ENCODE data around the gene CDC23.
"Not testable (repeated sequence)": the region's sequence is repeated elsewhere in the genome, so short reads cannot be mapped to it uniquely, and the experiment has no call there.

The CDC23 gene, protein sequence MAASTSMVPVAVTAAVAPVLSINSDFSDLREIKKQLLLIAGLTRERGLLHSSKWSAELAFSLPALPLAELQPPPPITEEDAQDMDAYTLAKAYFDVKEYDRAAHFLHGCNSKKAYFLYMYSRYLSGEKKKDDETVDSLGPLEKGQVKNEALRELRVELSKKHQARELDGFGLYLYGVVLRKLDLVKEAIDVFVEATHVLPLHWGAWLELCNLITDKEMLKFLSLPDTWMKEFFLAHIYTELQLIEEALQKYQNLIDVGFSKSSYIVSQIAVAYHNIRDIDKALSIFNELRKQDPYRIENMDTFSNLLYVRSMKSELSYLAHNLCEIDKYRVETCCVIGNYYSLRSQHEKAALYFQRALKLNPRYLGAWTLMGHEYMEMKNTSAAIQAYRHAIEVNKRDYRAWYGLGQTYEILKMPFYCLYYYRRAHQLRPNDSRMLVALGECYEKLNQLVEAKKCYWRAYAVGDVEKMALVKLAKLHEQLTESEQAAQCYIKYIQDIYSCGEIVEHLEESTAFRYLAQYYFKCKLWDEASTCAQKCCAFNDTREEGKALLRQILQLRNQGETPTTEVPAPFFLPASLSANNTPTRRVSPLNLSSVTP

DNA sequence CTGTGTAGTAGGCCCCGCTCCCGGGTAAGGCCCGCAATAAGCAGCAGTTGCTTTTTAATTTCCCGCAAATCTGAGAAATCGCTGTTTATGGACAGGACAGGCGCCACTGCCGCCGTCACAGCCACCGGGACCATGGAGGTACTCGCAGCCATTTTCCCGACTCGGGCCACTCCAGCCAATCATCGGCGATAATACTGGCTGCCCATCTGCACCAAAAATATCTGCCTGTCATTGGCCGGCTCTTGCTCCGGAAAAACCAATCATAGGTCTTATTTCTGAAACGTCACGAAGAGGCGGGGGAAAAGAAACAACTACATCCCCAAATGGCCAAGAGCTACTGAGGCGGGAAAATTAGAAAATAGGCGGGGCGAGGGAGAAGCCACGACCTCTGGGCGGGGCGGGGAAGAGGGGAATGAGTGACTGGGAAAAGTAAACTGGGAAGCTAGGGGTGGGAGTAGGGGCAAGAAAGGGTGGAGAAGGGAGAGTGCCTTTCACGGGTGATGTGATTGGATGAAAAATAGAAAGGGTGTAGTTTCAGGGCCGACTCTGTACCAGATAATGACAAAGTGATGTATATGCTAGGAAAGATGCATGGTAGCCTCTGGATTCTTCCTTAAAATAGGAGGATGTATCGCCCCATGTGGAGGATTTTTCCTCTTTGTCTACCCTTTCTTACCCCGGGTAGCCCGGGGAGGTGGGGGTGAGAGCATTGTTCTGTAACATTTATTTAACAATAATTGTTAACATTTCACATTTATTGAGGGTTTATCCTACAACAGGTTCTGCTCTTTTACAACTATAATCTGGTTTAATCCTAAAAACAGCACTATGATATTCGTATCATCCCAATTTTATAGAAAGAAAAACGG is at the start of gene CDC23:
Gene CDC23, minus strand, starts transcription at position 163 of the 869 bp plus-strand sequence. Its CDS starts 11 bp downstream, at position 152.
- H3K4me1 ChIP-seq (ENCODE audit: control insufficient read depth, insufficient read depth, low read length) = no peaks in the 10 kb centered on the region
- no peaks in the 10 kb centered on the region for H3K36me3 ChIP-seq (ENCODE audit: control insufficient read depth, insufficient read depth, low read length)
- no peaks in the 10 kb centered on the region for H3K27me3 ChIP-seq (ENCODE audit: control insufficient read depth, insufficient read depth, low read length)
- H3K4me3 ChIP-seq (ENCODE audit: low read depth, low read length) = peak within 1 kb of the TSS; percentile 99
- H3K9me3 ChIP-seq (ENCODE audit: control insufficient read depth, insufficient read depth, low read length) = no peaks in the 10 kb centered on the region
- H3K9ac ChIP-seq (ENCODE audit: low read depth, low read length) = peak within 1 kb of the TSS; percentile 97

DNA sequence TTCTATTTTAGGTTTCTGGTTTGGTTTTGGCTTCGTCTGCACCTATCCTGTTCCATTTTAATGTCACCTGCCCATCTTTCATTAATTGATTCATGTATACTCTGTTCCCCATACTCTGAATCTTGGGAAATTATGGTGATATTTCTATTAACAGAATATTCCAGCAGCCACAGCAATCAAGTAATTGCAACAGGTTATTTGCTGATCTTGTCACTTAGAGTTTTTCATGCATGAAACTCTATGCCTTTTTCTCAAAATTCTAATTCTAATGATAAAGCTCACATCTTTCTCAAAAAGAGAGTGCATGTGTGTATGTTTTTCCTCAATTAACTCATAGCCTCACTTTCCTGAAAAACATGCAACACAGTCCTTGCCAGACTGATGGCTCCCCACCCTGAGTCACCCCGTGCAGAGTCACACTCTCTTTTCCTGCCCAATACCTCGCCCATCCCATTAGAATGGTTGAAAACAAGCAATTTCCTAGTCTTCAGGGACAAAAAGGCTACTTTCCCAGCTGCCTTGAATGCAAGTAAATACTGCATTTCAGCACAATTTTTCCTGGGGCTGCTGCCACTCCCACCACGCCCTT is 45.7 kb upstream of the CDC23 start:
- Histone ChIP-seq H3K36me3 (ENCODE audit: control insufficient read depth, insufficient read depth, low read length) (no peaks in the 10 kb centered on the region), H3K4me1 (ENCODE audit: control insufficient read depth, insufficient read depth, low read length) (no peaks in the 10 kb centered on the region), H3K4me3 (ENCODE audit: low read depth, low read length) (no peak overlapping the region), H3K9me3 (ENCODE audit: control insufficient read depth, insufficient read depth, low read length) (no peaks in the 10 kb centered on the region), H3K9ac (ENCODE audit: low read depth, low read length) (no peak overlapping the region), H3K27me3 (ENCODE audit: control insufficient read depth, insufficient read depth, low read length) (no peaks in the 10 kb centered on the region)

DNA sequence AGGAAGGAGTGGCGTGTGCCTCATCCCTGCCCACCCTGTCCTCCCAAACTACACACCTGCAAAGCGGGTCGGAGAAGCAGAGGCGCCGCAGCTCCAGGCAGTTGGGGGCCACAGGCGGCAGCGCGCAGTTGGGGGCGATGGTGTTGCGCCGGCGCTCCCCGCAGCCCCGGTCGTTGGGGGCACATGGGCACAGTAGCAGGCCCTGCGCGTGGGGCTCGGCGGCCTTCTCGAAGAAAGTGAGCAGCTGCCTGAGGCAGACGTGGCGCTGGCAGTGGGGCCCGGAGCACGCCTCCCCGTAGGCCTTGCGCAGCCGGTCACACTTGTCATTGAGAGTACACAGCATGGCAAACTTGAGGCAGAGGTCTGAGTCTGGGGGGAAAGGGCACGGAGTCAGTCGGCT is 44.5 kb upstream of the CDC23 start:
- no peak overlapping the region for H3K4me3 ChIP-seq (ENCODE audit: low read depth, low read length)
- H3K9ac ChIP-seq (ENCODE audit: low read depth, low read length) = no peak overlapping the region
- no peaks in the 10 kb centered on the region for H3K36me3 ChIP-seq (ENCODE audit: control insufficient read depth, insufficient read depth, low read length)
- peaks cover 2% of the 10 kb centered on the region for H3K27me3 ChIP-seq (ENCODE audit: control insufficient read depth, insufficient read depth, low read length)
- H3K9me3 ChIP-seq (ENCODE audit: control insufficient read depth, insufficient read depth, low read length) = no peaks in the 10 kb centered on the region
- H3K4me1 ChIP-seq (ENCODE audit: control insufficient read depth, insufficient read depth, low read length) = no peaks in the 10 kb centered on the region

DNA sequence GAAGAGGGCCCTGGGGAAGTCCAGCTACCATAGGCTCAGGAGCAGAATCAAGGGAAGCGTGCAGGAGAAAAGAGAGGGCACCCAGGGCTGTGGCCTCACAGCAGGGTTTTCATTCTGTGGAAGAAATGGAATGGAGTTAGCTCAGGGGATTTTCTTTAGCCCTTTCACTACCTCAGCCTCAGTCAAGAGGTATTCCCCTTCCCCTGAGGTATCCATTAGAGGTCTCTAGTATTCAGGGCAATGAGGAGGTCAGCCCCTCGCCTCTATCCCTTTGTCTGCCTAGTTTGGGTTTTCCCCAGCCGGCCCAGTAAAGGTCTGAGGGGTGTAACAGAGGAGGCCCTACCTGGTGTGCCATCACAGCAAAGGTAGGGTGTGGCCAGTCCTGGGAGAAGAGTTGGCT is 39.8 kb upstream of the CDC23 start:
- H3K4me3 ChIP-seq (ENCODE audit: low read depth, low read length) = no peak overlapping the region
- H3K27me3 ChIP-seq (ENCODE audit: control insufficient read depth, insufficient read depth, low read length) = peaks cover 2% of the 10 kb centered on the region
- no peak overlapping the region for H3K9ac ChIP-seq (ENCODE audit: low read depth, low read length)
- H3K4me1 ChIP-seq (ENCODE audit: control insufficient read depth, insufficient read depth, low read length) = no peaks in the 10 kb centered on the region
- H3K36me3 ChIP-seq (ENCODE audit: control insufficient read depth, insufficient read depth, low read length) = no peaks in the 10 kb centered on the region
- no peaks in the 10 kb centered on the region for H3K9me3 ChIP-seq (ENCODE audit: control insufficient read depth, insufficient read depth, low read length)

DNA sequence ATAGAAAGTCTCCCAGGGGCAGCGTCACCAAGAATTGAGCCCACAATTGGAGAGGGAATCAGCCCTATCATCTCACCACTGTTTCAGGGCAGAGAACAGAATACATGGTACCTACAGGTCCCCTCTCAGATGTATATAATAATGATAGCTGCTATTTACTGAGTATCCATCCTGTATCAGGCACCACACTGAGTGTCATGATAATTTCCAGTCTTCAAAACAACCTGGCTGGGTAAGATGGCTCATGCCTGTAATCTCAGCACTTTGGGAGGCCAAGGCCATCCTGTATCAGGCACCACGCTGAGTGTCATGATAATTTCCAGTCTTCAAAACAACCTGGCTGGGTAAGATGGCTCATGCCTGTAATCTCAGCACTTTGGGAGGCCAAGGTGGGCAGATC is 34.7 kb upstream of the CDC23 start:
- H3K9me3 ChIP-seq (ENCODE audit: control insufficient read depth, insufficient read depth, low read length); H3K4me3 ChIP-seq (ENCODE audit: low read depth, low read length); H3K9ac ChIP-seq (ENCODE audit: low read depth, low read length); H3K36me3 ChIP-seq (ENCODE audit: control insufficient read depth, insufficient read depth, low read length); H3K4me1 ChIP-seq (ENCODE audit: control insufficient read depth, insufficient read depth, low read length): not testable (repeated sequence)
- peaks cover 14% of the 10 kb centered on the region for H3K27me3 ChIP-seq (ENCODE audit: control insufficient read depth, insufficient read depth, low read length)

DNA sequence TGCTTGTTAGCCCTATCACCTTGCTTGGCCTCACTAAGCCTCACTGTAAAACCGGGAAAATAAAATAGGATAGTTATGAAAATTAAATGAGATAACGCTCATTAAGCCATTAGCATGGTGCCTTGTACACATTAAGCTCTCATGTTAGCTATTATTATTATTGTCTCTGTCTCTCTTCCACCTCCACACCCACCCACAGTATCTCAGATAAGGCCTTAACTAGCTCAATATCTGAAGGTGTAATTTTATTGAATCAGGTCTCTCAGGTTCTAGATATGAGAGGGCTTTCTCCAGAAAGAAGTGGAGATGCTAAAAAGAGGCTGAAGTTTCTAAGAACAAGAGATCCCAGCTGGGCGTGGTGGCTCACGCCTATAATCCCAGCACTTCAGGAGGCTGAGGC is 33.7 kb upstream of the CDC23 start:
- Histone ChIP-seq H3K27me3 (ENCODE audit: control insufficient read depth, insufficient read depth, low read length) (peaks cover 24% of the 10 kb centered on the region), H3K9me3 (ENCODE audit: control insufficient read depth, insufficient read depth, low read length) (no peaks in the 10 kb centered on the region), H3K36me3 (ENCODE audit: control insufficient read depth, insufficient read depth, low read length) (no peaks in the 10 kb centered on the region), H3K9ac (ENCODE audit: low read depth, low read length) (no peak overlapping the region), H3K4me3 (ENCODE audit: low read depth, low read length) (no peak overlapping the region), H3K4me1 (ENCODE audit: control insufficient read depth, insufficient read depth, low read length) (no peaks in the 10 kb centered on the region)

DNA sequence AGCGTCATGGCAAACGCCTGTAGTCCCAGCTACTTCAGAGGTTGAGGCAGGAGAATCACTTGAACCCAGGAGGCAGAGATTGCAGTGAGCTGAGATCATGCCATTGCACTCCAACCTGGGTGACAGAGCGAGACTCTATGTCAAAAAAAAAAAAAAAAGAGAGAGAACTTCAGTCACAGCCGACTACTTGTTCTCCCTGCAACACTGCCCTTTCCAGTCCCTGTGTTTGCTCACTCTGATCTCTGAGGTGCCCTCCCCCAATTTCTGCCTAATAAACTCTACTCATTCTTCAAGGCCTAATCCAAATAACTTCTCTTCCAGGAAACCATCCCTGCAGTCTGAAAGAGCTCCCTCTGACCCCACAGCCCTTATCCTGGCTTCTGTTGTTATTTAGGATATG is 33.2 kb upstream of the CDC23 start:
- Histone ChIP-seq H3K9me3 (ENCODE audit: control insufficient read depth, insufficient read depth, low read length) (no peaks in the 10 kb centered on the region), H3K9ac (ENCODE audit: low read depth, low read length) (no peak overlapping the region), H3K4me3 (ENCODE audit: low read depth, low read length) (no peak overlapping the region), H3K4me1 (ENCODE audit: control insufficient read depth, insufficient read depth, low read length) (peaks cover 2% of the 10 kb centered on the region), H3K36me3 (ENCODE audit: control insufficient read depth, insufficient read depth, low read length) (no peaks in the 10 kb centered on the region), H3K27me3 (ENCODE audit: control insufficient read depth, insufficient read depth, low read length) (peaks cover 29% of the 10 kb centered on the region)

DNA sequence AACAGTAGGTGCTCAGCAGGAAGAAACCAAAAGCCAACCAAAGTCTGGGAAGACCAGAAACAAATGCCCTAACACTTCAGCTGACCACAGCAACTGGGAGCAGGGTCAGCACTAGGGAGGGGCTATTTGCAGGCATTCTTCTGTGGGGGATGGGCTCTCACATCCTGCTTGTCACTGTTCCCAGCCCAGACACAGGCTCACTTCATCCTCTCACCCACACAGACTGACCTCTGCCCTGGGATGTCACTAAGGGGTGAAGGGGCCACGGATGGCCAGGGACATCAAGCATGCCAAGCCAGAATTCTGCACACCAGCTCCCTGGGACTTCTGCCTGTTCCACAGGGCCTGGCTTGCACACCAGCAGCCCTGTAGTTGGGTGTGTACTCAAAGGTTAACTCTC is 32.6 kb upstream of the CDC23 start:
- Histone ChIP-seq H3K4me1 (ENCODE audit: control insufficient read depth, insufficient read depth, low read length) (peaks cover 4% of the 10 kb centered on the region), H3K9ac (ENCODE audit: low read depth, low read length) (no peak overlapping the region)

DNA sequence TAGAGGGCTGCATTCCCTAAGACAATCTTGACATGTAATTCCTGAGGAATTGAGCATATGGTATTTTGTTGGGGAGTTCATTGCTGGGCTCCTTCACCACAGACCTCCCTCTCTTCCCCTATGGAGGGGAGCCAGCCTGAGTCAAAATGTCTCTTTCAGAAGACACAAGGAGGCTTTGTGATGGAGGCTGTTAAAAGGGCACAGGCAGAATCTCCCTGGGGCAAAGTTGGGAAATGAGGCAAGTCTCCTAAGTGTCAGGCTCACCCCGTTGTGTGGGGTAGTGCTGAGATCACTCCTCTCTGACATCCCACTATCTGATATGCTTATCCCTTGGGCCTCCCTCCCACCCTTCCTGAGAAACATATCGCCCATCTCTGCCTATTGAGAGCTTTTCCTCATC is 30.7 kb upstream of the CDC23 start:
- Histone ChIP-seq H3K36me3 (ENCODE audit: control insufficient read depth, insufficient read depth, low read length) (no peaks in the 10 kb centered on the region), H3K9ac (ENCODE audit: low read depth, low read length) (no peak overlapping the region), H3K27me3 (ENCODE audit: control insufficient read depth, insufficient read depth, low read length) (peaks cover 49% of the 10 kb centered on the region), H3K4me1 (ENCODE audit: control insufficient read depth, insufficient read depth, low read length) (peaks cover 4% of the 10 kb centered on the region), H3K4me3 (ENCODE audit: low read depth, low read length) (no peak overlapping the region), H3K9me3 (ENCODE audit: control insufficient read depth, insufficient read depth, low read length) (no peaks in the 10 kb centered on the region)

More for the DNA sequence above, 32.6 kb upstream of the CDC23 start:
- Histone ChIP-seq H3K36me3 (ENCODE audit: control insufficient read depth, insufficient read depth, low read length) (no peaks in the 10 kb centered on the region), H3K27me3 (ENCODE audit: control insufficient read depth, insufficient read depth, low read length) (peaks cover 35% of the 10 kb centered on the region), H3K4me3 (ENCODE audit: low read depth, low read length) (no peak overlapping the region), H3K9me3 (ENCODE audit: control insufficient read depth, insufficient read depth, low read length) (no peaks in the 10 kb centered on the region)

DNA sequence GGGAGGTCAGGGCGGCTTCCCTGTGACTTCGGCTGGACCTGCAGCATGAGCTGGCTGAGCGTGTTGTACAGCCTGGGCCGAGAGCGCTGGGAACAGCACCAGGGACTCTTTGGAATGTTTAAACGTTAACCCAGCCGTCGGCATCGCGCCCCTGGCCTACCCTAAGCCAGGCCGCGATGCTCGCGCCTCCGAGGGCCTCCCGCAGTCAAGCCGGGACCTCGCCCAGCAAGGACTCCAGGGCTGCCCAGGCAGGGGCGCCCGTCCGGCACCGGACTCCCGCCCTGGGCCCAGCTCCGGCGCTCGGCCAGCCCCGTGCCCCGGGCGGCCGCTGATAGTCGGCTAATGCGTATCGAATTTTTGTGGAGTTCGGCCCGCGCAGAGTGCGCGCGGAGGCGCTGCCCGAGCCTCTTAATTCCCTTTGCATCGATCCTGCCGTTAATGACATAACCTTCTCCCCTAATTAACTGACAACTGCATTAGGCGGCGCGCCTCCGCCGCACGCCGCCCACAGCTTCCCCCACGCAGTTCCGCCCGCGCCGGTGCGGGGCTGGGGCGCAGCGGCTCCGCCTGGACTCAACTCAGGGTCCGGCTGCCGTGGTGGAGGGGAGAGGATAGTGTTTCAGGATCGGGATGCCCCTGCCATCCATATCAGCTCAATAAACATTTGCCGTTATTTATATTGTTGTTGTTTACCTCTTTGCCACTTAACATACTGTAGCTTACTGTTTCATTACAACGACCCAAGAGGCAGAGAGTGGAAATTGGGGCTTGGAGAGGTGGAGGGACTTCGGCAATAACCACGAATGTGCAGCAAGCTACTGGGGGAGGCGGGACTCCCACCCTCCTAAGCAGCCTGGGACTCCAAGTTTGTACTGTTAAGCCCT is 28.8 kb upstream of the CDC23 start:
- peak overlapping the region; percentile 64 for H3K4me3 ChIP-seq (ENCODE audit: low read depth, low read length)
- H3K9me3 ChIP-seq (ENCODE audit: control insufficient read depth, insufficient read depth, low read length) = no peaks in the 10 kb centered on the region
- no peak overlapping the region for H3K9ac ChIP-seq (ENCODE audit: low read depth, low read length)
- peaks cover 49% of the 10 kb centered on the region for H3K27me3 ChIP-seq (ENCODE audit: control insufficient read depth, insufficient read depth, low read length)
- H3K36me3 ChIP-seq (ENCODE audit: control insufficient read depth, insufficient read depth, low read length) = no peaks in the 10 kb centered on the region
- H3K4me1 ChIP-seq (ENCODE audit: control insufficient read depth, insufficient read depth, low read length) = peaks cover 4% of the 10 kb centered on the region

Data from iPS-15b (cell line).